Hematopoietic multipotent progenitor cell treated with erythropoietin and hydrocortisone succinate and interleukin-3 and kit ligand, for 6 days (in vitro differentiated cells): ENCODE results near the gene PPFIA3.

Source experiments
- DNase-seq: peaks from one replicate; pipeline ENCODE4 v3.0.0-alpha.2; 2015

PPFIA3 gene

GRCh38 chr19:49119411-49120324 is at the start of gene PPFIA3:
Gene PPFIA3 (plus strand): TSS chr19:49119544. CDS start chr19:49127874, 8,330 bp downstream.
- no peak for DNase-seq

GRCh38 chr19:49070416-49070815 is 48.9 kb upstream of the PPFIA3 start:
- no peak for DNase-seq

GRCh38 chr19:49071860-49072547 is 47.3 kb upstream of the PPFIA3 start:
- DNase-seq: no peak

GRCh38 chr19:49073514-49074378 is 45.6 kb upstream of the PPFIA3 start:
- DNase-seq: peak; percentile 61

- DNase-seq: peak; percentile 49
These were observed 44.5 kb upstream of the PPFIA3 start for GRCh38 chr19:49074869-49075268.

GRCh38 chr19:49080392-49080791 is 39.0 kb upstream of the PPFIA3 start:
- DNase-seq: no peak

GRCh38 chr19:49081273-49081672 is 38.1 kb upstream of the PPFIA3 start:
- DNase-seq: no peak

GRCh38 chr19:49084206-49085019 is 34.9 kb upstream of the PPFIA3 start:
- no peak for DNase-seq

- DNase-seq: peak; percentile 100
These were observed 34.1 kb upstream of the PPFIA3 start, which contains the start of gene SNRNP70 for GRCh38 chr19:49085020-49085867. Gene SNRNP70 (plus strand): TSS chr19:49085451. CDS start chr19:49086415, 964 bp downstream.

- DNase-seq: no peak
These were observed 33.5 kb upstream of the PPFIA3 start for GRCh38 chr19:49085868-49086232.

- no peak for DNase-seq
These were observed 33.0 kb upstream of the PPFIA3 start for GRCh38 chr19:49086296-49086695.

GRCh38 chr19:49091391-49092038 is 27.8 kb upstream of the PPFIA3 start:
- DNase-seq: no peak

- no peak for DNase-seq
These were observed 26.7 kb upstream of the PPFIA3 start for GRCh38 chr19:49092686-49093085.

GRCh38 chr19:49094505-49095482 is 24.6 kb upstream of the PPFIA3 start:
- no peak for DNase-seq

GRCh38 chr19:49097453-49098288 is 21.7 kb upstream of the PPFIA3 start:
- DNase-seq: peak; percentile 82

- DNase-seq: no peak
These were observed 20.5 kb upstream of the PPFIA3 start for GRCh38 chr19:49098795-49099194.

- no peak for DNase-seq
These were observed 18.2 kb upstream of the PPFIA3 start for GRCh38 chr19:49101160-49101559.

GRCh38 chr19:49102303-49102702 is 17.0 kb upstream of the PPFIA3 start:
- DNase-seq: no peak
